DND-41 (cell line): ENCODE results near the gene FAM163B.

ENCODE experiments used
- EZH2 ChIP-seq: IDR thresholded peaks from 3 replicates; pipeline ENCODE4 v1.6.1; 2012; ENCODE audit warnings: borderline replicate concordance, low read depth, mild to moderate bottlenecking, moderate library complexity, low read length, inconsistent platforms; ENCODE audit not compliant: severe bottlenecking
- TF ChIP-seq, protein P1 (sequence below): IDR thresholded peaks from 2 replicates; pipeline ENCODE4 v1.5.1; 2012; ENCODE audit warnings: borderline replicate concordance, low read length, moderate library complexity, mild to moderate bottlenecking; ENCODE audit not compliant: poor library complexity, severe bottlenecking; ENCODE audit errors: extremely low read depth

DNA sequence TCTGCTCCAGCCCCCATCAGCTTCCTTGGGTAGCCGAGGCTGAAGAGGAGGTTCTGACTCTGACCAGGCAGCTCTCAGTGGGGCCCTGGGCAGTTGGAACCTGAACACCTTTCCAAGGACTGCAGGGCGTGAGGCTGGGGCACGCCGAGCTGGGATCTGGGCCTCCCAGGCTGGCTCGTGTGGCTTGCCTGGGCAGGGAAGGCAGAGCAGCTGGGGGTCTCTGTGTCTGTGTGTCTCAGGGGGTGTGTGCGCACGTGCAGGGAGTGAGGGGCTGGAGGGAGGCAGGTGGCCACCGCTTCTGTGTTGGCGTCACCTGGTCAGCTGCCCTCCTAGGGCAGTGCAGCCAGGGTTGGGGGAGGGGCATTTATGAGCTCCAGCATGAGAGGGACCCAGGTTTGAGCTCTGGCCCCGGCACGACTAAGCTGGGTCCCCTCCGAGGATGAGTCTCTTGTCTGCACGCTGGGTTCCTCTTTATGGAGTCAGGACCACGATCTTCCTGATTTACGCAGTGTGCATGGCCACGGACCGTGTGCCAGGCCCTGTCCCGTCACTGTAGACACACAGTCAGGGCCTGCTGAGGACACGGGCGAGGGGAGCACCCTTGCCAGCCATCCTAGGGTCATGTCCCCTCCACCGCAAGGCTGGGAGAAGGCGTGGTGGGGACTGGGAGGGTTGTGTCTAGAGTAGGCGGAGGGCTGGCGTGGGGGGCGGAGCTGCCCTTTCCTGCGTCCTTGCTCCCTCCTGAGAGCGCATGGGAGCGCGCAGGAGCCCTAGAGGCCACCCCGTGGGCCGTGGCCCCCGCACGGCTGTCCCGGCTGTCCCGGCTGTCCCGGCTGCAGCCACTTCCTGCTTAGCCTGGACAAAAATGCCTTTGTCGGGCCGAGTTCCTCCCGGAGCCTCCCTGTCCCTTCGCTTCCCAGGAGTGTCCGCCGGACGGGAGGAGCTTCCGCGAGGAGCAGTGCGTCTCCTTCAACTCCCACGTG lies 70.0 kb downstream of the FAM163B start:
- TF ChIP-seq, protein P1, sequence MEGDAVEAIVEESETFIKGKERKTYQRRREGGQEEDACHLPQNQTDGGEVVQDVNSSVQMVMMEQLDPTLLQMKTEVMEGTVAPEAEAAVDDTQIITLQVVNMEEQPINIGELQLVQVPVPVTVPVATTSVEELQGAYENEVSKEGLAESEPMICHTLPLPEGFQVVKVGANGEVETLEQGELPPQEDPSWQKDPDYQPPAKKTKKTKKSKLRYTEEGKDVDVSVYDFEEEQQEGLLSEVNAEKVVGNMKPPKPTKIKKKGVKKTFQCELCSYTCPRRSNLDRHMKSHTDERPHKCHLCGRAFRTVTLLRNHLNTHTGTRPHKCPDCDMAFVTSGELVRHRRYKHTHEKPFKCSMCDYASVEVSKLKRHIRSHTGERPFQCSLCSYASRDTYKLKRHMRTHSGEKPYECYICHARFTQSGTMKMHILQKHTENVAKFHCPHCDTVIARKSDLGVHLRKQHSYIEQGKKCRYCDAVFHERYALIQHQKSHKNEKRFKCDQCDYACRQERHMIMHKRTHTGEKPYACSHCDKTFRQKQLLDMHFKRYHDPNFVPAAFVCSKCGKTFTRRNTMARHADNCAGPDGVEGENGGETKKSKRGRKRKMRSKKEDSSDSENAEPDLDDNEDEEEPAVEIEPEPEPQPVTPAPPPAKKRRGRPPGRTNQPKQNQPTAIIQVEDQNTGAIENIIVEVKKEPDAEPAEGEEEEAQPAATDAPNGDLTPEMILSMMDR, result no peak
- no peak for TF ChIP-seq EZH2
